Testis (tissue), 2 donors: ENCODE measurements around the gene SMIM38.

Source experiments
- CTCF ChIP-seq, 3 experiments: fragments of 450-650 bp in 2 of 3; fragments of 200-600 bp in 1 of 3; sonication (generic) in 1 of 3; IDR thresholded peaks; one replicate each; pipeline ENCODE4 v1.5.1; 2016 to 2019; ENCODE audit warnings: antibody characterized with exemption in 3 of 3, mild to moderate bottlenecking in 2 of 3, moderate library complexity in 1 of 3
- POLR2A ChIP-seq: fragments of 450-650 bp; IDR thresholded peaks from one replicate; pipeline ENCODE4 v1.6.1; 2017; ENCODE audit warnings: antibody characterized with exemption, mild to moderate bottlenecking, moderate library complexity

DNA sequence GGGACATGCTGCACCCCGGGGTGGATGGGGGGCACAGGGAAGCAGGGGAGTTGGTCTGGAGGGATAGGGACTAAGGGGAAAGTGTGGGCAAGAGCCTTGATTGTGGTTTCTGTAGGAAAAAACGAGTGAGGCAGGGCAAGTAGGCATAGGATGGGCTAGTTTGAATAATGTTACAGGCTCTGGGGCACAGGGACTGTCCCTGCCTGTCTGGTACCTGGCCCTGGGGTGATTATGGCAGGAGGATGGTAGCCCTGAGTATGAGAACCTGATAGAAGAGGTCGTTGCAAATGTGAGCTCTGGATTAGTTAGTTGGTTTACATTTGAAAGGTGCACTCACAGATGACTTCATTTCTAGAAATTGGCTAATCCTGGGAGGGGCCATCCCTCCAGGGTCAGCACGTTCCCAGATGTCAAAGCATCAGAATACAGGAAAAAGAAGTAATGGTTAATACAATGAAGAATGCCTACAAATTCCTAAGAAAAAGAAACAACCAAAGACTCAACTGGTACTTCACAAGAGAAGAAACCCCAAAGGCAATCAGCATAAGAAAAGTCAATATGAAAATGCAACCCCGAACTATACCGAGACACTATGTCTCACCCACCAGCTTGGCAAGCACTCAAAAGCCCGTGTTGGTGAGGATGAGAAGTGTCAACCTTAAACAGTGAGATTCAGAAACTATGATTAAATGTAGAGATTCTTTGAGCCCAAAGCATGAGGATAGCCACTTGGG lies 11.3 kb upstream of the SMIM38 start:
- TF ChIP-seq CTCF (IDR thresholded peaks at IDR 0.05) (no peak), POLR2A (no peak)
